Measurements from ENCODE around the gene ISYNA1. TPM values are rescaled to one million over a fixed set of nuclear protein-coding genes. Genes with fewer than 3 reads are reported as not detected.

Gene ISYNA1
- total and polyA plus RNA-seq, 2 experiments from 2014 or later, result 191 to 208 TPM

DNA sequence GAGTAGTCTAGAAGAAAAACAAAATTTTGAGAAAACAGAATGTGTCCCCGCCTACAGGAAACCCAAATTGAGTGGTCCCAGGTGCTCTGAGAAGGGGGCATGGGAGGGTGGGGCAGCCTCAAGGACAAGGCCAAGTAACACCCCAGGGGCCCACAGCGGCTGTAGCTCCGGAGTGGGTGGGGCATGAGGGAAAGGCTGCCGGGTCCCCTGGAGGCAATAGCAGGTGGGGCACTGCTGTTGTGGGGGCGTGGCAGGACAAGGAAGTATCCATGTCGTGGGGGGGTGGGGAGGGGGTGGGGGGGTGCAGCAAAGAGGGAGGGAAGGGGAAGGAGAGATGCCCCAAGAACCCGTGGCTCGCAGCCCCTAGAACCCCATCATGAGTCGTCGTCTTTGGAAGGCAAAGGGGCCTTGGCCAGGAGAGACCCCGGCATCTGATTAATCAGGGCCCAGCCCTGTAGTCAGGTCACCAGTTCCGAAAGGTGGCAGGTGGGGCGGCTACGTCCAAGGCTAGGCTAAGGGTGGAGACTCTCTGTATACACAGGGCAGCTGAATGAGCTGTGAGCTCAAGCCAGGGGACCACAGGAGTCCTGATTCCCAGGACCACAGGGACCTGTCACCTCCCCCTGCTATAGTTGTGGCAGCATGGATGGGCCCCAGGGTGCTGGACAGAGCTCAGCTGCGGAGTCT, 7.5 kb upstream of the ISYNA1 start (continued):
- TF ChIP-seq ZNF462 (CRISPR knock-in tag; IDR thresholded peaks at IDR 0.05) (no peak), NANOG (IDR thresholded peaks at IDR 0.05; ENCODE audit: borderline replicate concordance) (no peak)

DNA sequence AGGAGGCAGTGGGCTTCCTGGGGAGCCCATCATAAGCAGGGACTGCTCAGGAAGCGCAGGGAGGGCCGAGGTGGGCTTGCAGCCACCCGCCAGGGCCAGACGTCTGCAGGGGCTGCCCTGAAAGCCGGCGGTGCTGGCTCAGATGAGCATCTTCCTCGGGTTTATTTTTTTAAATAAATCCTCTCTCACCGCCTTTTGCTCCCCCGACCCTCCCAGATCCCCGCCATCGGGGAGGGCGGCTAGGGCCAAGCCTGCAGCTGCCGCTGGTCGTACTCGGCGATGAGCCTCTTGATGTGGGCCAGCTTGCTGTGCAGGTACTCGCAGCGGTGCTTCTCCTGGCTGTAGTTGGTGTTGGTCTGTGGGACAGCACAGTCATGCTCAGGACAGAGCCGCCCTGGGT, 6.6 kb upstream of the ISYNA1 start:
- no peak overlapping the region for H3K4me3 Mint-ChIP-seq
- no peak for DNase-seq (ENCODE audit: low spot score)
- peaks cover 4% of the 10 kb centered on the region for H3K9me3 Mint-ChIP-seq
- H3K36me3 ChIP-seq (ENCODE audit: insufficient read depth), result no peaks in the 10 kb centered on the region
- H3K4me1 ChIP-seq (ENCODE audit: insufficient read depth), result peaks cover 5% of the 10 kb centered on the region
- no peaks in the 10 kb centered on the region for H3K9me2 ChIP-seq (ENCODE audit: insufficient read depth)
- no peak overlapping the region for H3K4me3 ChIP-seq
- no peaks in the 10 kb centered on the region for H3K27me3 ChIP-seq (ENCODE audit: insufficient read depth)
- no peaks in the 10 kb centered on the region; the same call in none of the 2 replicates for H4K20me1 ChIP-seq (replicated peaks; ENCODE audit: insufficient read depth)
- no peak overlapping the region for H2AFZ ChIP-seq
- peaks cover 9% of the 10 kb centered on the region for H3K4me1 Mint-ChIP-seq
- peaks cover 16% of the 10 kb centered on the region for H3K27me3 Mint-ChIP-seq (ENCODE audit: insufficient read depth, low read depth, poor library complexity)
- peaks cover 9% of the 10 kb centered on the region for H3K36me3 Mint-ChIP-seq (ENCODE audit: low read depth)
- no peaks in the 10 kb centered on the region for H3K79me2 ChIP-seq (replicated peaks; ENCODE audit: insufficient read depth)
- H3K27ac Mint-ChIP-seq, result no peak overlapping the region
- peaks cover 8% of the 10 kb centered on the region; the same call in 1 of the 2 replicates for H3F3A ChIP-seq (replicated peaks; ENCODE audit: low read depth)
- ATAC-seq, result no peak
- H3K4me2 ChIP-seq, result no peak overlapping the region
- H3K27ac ChIP-seq (ENCODE audit: low read depth), result no peak overlapping the region
- no peak for TF ChIP-seq ZNF462 (CRISPR knock-in tag; IDR thresholded peaks at IDR 0.05)
- TF ChIP-seq NANOG (IDR thresholded peaks at IDR 0.05; ENCODE audit: borderline replicate concordance), result no peak
- no peak for TF ChIP-seq ZNF114 (CRISPR knock-in tag; IDR thresholded peaks at IDR 0.05)
- no peak for TF ChIP-seq EZH2 (IDR thresholded peaks at IDR 0.05; ENCODE audit: low read depth, unreplicated experiment)
- TF ChIP-seq, protein P1, sequence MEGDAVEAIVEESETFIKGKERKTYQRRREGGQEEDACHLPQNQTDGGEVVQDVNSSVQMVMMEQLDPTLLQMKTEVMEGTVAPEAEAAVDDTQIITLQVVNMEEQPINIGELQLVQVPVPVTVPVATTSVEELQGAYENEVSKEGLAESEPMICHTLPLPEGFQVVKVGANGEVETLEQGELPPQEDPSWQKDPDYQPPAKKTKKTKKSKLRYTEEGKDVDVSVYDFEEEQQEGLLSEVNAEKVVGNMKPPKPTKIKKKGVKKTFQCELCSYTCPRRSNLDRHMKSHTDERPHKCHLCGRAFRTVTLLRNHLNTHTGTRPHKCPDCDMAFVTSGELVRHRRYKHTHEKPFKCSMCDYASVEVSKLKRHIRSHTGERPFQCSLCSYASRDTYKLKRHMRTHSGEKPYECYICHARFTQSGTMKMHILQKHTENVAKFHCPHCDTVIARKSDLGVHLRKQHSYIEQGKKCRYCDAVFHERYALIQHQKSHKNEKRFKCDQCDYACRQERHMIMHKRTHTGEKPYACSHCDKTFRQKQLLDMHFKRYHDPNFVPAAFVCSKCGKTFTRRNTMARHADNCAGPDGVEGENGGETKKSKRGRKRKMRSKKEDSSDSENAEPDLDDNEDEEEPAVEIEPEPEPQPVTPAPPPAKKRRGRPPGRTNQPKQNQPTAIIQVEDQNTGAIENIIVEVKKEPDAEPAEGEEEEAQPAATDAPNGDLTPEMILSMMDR (conservative IDR thresholded peaks at IDR 0.05; ENCODE audit: low read depth in 2 of 2), result no peak
- no peak for TF ChIP-seq EZH2phosphoT487 (IDR thresholded peaks at IDR 0.05; ENCODE audit: unreplicated experiment)
- TF ChIP-seq POLR2AphosphoS5 (IDR thresholded peaks at IDR 0.05; ENCODE audit: low read depth), result no peak
